ENCODE data around the gene INSYN1.

GRCh38 chr15:73746883-73747282, 6.3 kb downstream of the INSYN1 start:
- TF ChIP-seq, protein P1, sequence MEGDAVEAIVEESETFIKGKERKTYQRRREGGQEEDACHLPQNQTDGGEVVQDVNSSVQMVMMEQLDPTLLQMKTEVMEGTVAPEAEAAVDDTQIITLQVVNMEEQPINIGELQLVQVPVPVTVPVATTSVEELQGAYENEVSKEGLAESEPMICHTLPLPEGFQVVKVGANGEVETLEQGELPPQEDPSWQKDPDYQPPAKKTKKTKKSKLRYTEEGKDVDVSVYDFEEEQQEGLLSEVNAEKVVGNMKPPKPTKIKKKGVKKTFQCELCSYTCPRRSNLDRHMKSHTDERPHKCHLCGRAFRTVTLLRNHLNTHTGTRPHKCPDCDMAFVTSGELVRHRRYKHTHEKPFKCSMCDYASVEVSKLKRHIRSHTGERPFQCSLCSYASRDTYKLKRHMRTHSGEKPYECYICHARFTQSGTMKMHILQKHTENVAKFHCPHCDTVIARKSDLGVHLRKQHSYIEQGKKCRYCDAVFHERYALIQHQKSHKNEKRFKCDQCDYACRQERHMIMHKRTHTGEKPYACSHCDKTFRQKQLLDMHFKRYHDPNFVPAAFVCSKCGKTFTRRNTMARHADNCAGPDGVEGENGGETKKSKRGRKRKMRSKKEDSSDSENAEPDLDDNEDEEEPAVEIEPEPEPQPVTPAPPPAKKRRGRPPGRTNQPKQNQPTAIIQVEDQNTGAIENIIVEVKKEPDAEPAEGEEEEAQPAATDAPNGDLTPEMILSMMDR (IDR thresholded peaks at IDR 0.05): no peak
- TF ChIP-seq POLR2A (IDR thresholded peaks at IDR 0.05): no peak

All from stomach (tissue), 4 donors.